Kidney epithelial cell (primary cell): ENCODE measurements around the gene KPNB1. TPM values are rescaled to one million over a fixed set of nuclear protein-coding genes. Genes with fewer than 3 reads are reported as not detected.

Experiments used
- DNase-seq: peaks from one replicate; pipeline ENCODE4 v3.0.0-alpha.2; 2010; ENCODE audit warnings: low read depth
- H3K27me3 ChIP-seq: 2 replicates; pipeline ENCODE4 v1.6.0; 2011; ENCODE audit warnings: low read length; ENCODE audit not compliant: control insufficient read depth, insufficient read depth
- H3K36me3 ChIP-seq: 2 replicates; pipeline ENCODE4 v1.5.1; 2011; ENCODE audit warnings: low read length; ENCODE audit not compliant: control insufficient read depth, insufficient read depth
- H3K4me3 ChIP-seq: 2 replicates; pipeline ENCODE4 v1.5.1; 2011; ENCODE audit warnings: low read depth, mild to moderate bottlenecking, control low read depth, low read length
- CTCF ChIP-seq: IDR thresholded peaks from 2 replicates; pipeline ENCODE4 v1.5.1; 2011; ENCODE audit warnings: mild to moderate bottlenecking, moderate library complexity, low read length, control low read depth, inconsistent platforms; ENCODE audit not compliant: insufficient read depth, poor library complexity, severe bottlenecking
- total RNA-seq: library from RNA; depleted of rRNA; stranded (reverse); fragments of >200 nt; gene quantifications from 2 replicates; pipeline ENCODE4 v1.2.3, GENCODE V29; 2015

Gene KPNB1
- total RNA-seq, 1 donor from 2014 or later = 249 TPM

GRCh38 chr17:47700471-47701449, 51.0 kb downstream of the KPNB1 start:
- no peak overlapping the region for H3K4me3 ChIP-seq
- DNase-seq = no peak
- no peaks in the 10 kb centered on the region for H3K36me3 ChIP-seq
- no peaks in the 10 kb centered on the region for H3K27me3 ChIP-seq
- no peak for TF ChIP-seq CTCF

GRCh38 chr17:47701608-47702007, 51.9 kb downstream of the KPNB1 start:
- Histone ChIP-seq H3K27me3 (no peaks in the 10 kb centered on the region), H3K4me3 (no peak overlapping the region), H3K36me3 (no peaks in the 10 kb centered on the region)
- DNase-seq = no peak
- no peak for TF ChIP-seq CTCF

GRCh38 chr17:47702391-47702995, 52.8 kb downstream of the KPNB1 start:
- Histone ChIP-seq H3K27me3 (no peaks in the 10 kb centered on the region), H3K4me3 (no peak overlapping the region), H3K36me3 (no peaks in the 10 kb centered on the region)
- DNase-seq = no peak
- TF ChIP-seq CTCF = no peak

GRCh38 chr17:47703191-47703591, 53.5 kb downstream of the KPNB1 start:
- no peaks in the 10 kb centered on the region for H3K36me3 ChIP-seq
- TF ChIP-seq CTCF = no peak

GRCh38 chr17:47703671-47704070, 54.0 kb downstream of the KPNB1 start:
- DNase-seq = no peak
- no peaks in the 10 kb centered on the region for H3K36me3 ChIP-seq
- H3K27me3 ChIP-seq = no peaks in the 10 kb centered on the region
- TF ChIP-seq CTCF = no peak
- H3K4me3 ChIP-seq = no peak overlapping the region

More at GRCh38 chr17:47703191-47703591, 53.5 kb downstream of the KPNB1 start:
- no peak for DNase-seq
- H3K27me3 ChIP-seq = no peaks in the 10 kb centered on the region
- no peak overlapping the region for H3K4me3 ChIP-seq
